CD4-positive, alpha-beta T cell treated with Interleukin-6 for 4 hours (primary cell): ENCODE results near the gene TCAP.
A peak's percentile ranks its signal among the peaks of the same experiment; 100 is the strongest.

Experiments
- DNase-seq: peaks from one replicate; pipeline ENCODE4 v3.0.0-alpha.2; 2020; ENCODE audit warnings: mixed read lengths

TCAP gene

GRCh38 chr17:39629494-39629880 lies 35.7 kb upstream of the TCAP start:
- DNase-seq = no peak

GRCh38 chr17:39629898-39630297 lies 35.3 kb upstream of the TCAP start:
- no peak for DNase-seq

- DNase-seq = no peak
Measured at GRCh38 chr17:39631403-39631802, 33.7 kb upstream of the TCAP start.

- no peak for DNase-seq
Measured at GRCh38 chr17:39632153-39632941, 32.8 kb upstream of the TCAP start.

GRCh38 chr17:39633570-39634183 lies 31.5 kb upstream of the TCAP start:
- no peak for DNase-seq

- DNase-seq = peak; percentile 27
Measured at GRCh38 chr17:39634384-39634871, 30.7 kb upstream of the TCAP start.

- no peak for DNase-seq
Measured at GRCh38 chr17:39635614-39636176, 29.5 kb upstream of the TCAP start.

- no peak for DNase-seq
Measured at GRCh38 chr17:39636587-39636926, 28.6 kb upstream of the TCAP start.

GRCh38 chr17:39636927-39637736 lies 28.0 kb upstream of the TCAP start, which contains the start of gene STARD3:
STARD3 (plus strand) TSS chr17:39637144; CDS start chr17:39653532, 16,388 bp downstream.
- DNase-seq = peak; percentile 95

GRCh38 chr17:39638317-39638716 lies 26.8 kb upstream of the TCAP start:
- DNase-seq = no peak

- no peak for DNase-seq
Measured at GRCh38 chr17:39639043-39639442, 26.1 kb upstream of the TCAP start.

GRCh38 chr17:39639566-39640458 lies 25.3 kb upstream of the TCAP start:
- no peak for DNase-seq

- DNase-seq = no peak
Measured at GRCh38 chr17:39640591-39641031, 24.5 kb upstream of the TCAP start.

- no peak for DNase-seq
Measured at GRCh38 chr17:39641097-39641496, 24.1 kb upstream of the TCAP start.

- no peak for DNase-seq
Measured at GRCh38 chr17:39641883-39642282, 23.3 kb upstream of the TCAP start.

- DNase-seq = no peak
Measured at GRCh38 chr17:39642291-39643074, 22.7 kb upstream of the TCAP start.

GRCh38 chr17:39643271-39643670 lies 21.9 kb upstream of the TCAP start:
- DNase-seq = no peak

- DNase-seq = no peak
Measured at GRCh38 chr17:39647256-39647655, 17.9 kb upstream of the TCAP start.

- no peak for DNase-seq
Measured at GRCh38 chr17:39648616-39649366, 16.4 kb upstream of the TCAP start.

- no peak for DNase-seq
Measured at GRCh38 chr17:39650121-39650579, 15.0 kb upstream of the TCAP start.
